Activated effector memory CD4-positive, alpha-beta T cell treated with Interleukin-2 at 50 U/mL for 16 hours (primary cell): Measurements from ENCODE around the gene RNU6-9.
"Not testable (repeated sequence)": the region's sequence is repeated elsewhere in the genome, so short reads cannot be mapped to it uniquely, and the experiment has no call there.

Experiments used
- DNase-seq: peaks from one replicate; pipeline ENCODE4 v3.0.0-alpha.2; 2020

Gene RNU6-9

DNA sequence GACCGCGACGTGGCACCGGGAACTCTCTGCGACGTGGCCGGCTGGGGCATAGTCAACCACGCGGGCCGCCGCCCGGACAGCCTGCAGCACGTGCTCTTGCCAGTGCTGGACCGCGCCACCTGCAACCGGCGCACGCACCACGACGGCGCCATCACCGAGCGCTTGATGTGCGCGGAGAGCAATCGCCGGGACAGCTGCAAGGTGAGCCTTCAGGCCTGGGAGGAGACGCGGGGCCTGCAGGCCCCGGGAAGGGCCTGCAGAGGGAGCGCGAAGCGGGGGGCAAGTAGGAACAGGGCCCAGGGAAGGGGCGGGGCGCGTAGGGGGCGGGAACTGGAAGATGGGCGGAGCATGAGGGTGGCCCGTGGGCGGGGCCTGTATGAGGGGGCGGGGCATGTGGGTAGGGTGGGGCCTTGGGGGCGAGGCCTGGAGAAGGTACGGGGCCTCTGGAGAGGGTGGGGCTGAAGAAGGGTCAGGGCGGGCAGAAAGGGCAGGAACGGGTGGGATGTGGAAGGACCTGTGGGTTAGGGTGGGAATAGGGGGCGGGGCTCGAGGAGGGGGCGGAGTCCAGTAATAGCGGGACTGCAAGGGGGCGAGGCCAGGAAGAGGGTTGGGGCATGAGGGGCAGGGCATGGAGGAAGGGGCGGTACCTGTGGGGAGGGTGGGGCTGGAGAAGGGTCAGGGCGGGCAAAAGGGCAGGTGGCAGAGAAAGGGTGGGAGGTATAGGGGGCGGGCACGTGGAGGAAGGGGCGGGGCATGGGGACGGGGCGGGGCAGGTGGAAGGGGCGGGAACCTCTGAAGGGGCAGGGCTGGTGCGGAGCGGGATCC lies 31.3 kb upstream of the RNU6-9 start:
- peak; percentile 47 for DNase-seq

DNA sequence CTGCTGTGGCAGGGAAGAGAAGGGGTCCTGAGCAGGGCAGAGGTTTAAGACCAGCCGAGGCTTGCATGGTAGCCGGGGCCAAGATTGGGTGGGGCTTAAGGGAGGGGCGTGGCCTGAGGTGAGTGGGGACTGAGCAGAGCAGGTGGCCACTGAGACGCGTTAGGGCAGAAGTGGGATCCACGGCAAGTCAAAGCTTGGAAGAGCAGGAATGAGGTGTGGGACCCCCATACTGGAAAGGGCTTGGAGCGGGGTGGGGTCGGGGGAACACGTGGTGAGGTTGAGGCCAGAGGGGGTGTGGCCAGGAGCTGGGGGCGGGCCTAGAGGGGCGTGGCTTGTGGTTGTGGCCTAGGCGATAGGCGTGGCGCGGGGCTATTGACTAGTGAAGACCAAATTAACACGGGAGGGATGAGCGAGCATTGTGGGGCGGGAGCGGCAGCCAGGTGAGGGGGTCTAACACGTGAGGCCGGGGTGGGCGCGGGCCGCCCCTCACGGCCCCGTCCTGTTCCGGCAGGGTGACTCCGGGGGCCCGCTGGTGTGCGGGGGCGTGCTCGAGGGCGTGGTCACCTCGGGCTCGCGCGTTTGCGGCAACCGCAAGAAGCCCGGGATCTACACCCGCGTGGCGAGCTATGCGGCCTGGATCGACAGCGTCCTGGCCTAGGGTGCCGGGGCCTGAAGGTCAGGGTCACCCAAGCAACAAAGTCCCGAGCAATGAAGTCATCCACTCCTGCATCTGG lies 30.5 kb upstream of the RNU6-9 start:
- DNase-seq = peak; percentile 73

DNA sequence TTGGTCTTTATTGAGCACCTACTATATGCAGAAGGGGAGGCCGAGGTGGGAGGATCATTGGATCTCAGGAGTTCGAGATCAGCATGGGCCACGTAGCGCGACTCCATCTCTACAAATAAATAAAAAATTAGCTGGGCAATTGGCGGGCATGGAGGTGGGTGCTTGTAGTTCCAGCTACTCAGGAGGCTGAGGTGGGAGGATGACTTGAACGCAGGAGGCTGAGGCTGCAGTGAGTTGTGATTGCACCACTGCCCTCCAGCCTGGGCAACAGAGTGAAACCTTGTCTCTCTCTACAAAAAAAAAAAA lies 30.0 kb upstream of the RNU6-9 start:
- no peak for DNase-seq

DNA sequence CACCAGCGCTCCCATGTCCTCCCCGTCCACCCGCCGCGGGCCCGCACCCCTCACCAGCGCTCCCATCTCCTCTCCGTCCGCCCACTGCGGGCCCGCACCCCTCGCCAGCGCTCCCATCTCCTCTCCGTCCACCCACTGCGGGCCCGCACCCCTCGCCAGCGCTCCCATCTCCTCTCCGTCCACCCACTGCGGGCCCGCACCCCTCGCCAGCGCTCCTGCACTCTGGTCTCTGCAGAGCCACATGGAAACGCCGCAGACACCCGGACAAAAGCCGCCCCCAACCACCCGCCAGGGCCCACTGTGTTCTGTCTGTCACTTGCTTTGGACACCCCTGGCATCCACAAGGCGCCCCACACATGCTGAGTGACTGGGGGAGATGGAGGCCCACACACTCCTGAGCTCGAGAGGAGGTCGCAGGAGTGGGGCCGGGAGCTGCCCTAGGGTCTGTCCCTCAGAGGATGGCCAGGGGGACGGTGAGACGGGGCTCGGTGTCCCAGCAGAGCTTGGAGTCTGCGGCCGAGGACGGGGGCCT lies 26.4 kb upstream of the RNU6-9 start:
- DNase-seq = no peak

GRCh38 chr19:867301-867793 lies 25.9 kb upstream of the RNU6-9 start:
- DNase-seq = no peak

DNA sequence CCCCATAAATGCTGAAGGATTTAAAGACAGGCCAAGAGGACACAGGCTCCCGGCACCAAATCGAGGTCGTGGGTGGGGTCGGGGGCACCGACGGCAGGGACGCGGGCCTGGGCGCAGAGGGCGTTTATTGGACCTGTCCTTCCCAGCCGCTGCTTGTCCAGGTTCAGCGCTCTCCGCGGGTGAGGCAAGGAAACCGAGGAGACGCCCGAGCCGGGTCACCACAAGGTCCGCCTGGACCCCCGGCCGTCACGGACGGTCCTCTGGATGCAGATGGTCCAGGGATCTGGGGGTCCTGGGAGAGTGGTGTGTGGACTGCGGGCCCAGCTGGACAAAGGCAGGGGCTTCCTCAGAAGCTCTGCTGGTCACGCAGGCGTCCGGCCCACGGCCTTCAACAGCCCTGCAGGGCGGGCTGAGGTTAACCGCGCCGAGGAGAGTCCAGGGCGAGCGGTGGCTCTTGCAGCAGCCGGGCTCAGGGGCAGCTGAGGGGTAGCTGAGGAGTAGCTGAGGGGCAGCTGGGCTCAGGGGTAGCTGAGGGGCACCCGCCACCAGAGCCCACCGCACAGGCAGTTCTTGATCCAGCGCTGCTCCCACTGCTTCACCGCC lies 25.3 kb upstream of the RNU6-9 start:
- DNase-seq = no peak

GRCh38 chr19:868458-869244 lies 24.6 kb upstream of the RNU6-9 start:
- DNase-seq = no peak

DNA sequence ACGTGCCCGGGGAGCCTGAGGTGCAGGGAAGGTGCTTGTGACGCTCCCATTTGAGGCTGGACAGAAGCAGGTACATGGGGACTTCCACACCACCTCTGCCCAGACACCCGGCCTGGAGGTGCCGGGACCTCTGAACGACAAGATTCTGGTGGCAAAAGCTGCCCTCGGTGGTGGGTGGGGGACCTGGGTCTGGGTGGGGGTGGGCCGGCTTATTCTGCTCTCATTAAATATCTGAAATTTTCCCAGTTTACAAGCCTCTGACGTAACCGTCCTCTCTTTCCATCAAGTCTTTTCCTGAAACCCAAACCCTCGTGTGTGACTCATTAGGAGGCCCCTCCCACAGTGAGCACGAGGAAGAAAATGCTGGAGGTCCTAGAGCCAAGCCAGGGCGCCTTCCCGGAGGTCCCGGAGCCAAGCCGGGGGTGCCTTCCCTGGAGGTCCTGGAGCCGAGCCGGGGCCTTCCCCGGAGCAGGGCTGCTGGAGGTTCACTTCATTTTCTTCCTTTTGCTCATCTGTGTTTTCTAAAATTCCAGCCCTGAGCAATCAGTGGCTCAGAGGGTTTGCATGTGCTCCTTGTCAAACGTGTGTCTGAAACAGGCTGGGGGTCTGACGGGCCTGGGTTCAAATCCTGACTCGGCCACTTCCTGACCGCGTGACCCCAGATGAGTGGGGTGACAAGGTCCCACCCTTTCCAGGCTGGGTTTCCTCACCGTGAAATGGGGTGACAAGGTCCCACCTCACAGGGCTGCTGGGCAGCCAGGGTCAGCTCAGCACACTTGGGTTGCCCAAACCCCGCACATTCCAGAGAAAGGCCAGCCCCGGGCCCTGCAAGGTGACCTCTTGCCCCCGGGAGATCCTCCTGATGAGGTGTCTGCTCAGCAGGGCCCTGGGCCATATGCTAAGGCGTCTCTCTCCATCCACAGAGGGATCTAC lies 23.8 kb upstream of the RNU6-9 start:
- DNase-seq = no peak

DNA sequence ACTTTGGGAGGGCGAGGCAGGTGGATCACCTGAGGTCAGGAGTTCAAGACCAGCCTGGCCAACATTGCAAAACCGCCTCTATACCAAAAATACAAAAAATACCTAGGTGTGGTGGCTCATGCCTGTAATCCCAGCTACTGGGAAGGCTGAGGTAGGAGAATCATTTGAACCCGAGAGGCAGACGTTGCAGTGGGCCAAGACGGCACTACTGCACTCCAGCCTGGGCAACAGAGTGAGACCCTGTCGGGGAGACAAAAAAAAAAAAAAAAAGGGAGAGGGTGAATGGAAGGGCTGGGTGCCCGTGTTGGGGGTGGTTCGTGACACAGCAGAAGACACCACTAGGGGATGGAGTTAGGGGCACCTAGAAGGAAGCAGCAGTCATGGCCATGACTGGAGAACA lies 23.0 kb upstream of the RNU6-9 start:
- DNase-seq = no peak

DNA sequence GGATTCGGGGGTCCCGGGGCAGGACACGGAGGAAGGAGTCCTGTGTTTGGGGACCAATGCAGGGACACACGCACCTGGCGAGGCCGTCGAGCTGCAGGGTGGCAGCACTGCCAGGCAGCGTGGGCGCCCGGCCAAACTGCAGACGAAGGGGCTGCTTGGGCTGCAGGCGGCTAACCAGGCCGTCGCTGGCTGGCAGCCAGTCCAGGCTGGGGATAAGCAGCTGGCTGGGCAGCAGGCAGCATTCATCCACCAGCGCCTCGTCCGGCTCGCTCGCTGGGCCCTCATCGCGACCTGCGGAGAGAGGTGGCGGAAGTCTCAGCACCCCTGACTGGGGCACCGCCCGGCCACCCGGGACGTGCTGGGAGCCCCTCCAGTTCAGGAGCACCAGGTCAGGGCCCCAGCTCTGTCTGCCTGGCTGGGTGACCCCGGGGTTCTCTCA lies 22.3 kb upstream of the RNU6-9 start:
- DNase-seq = no peak

DNA sequence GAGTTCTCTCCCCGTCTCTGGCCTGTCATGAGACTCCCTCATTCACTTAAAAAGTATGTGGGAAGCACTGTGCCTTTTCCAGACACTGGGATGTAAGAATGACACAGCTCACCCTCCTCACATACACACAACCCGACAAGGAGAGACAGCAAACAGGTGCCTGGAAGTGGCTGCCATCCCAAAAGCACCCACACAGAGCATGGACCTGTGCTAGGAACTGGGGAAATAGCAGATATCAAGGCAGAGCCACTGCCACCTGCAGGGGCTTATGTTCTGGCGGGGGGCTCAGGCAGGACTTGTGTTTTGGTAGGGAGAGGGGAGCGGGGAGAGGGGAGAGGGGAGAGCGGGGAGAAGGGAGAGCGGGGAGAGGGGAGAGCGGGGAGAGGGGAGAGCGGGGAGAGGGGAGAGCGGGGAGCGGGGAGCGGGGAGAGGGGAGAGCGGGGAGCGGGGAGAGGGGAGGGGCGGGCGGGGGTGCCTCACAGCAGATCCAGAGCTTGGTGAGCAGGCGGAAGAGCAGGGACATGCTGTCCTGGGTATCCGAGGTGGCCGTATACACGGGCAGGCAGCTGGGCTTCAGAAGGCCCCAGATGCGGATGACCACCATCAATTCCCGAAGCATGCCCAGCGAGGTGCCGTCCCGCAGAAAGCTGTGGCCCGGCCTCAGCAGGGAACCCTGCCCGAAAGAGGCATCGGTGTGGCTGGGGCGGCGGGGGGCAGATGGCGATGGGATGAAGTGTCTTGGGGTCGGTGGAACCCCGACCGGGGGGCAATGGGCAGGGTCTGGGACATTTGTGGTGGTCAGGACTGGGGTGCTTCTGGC lies 21.6 kb upstream of the RNU6-9 start:
- no peak for DNase-seq

DNA sequence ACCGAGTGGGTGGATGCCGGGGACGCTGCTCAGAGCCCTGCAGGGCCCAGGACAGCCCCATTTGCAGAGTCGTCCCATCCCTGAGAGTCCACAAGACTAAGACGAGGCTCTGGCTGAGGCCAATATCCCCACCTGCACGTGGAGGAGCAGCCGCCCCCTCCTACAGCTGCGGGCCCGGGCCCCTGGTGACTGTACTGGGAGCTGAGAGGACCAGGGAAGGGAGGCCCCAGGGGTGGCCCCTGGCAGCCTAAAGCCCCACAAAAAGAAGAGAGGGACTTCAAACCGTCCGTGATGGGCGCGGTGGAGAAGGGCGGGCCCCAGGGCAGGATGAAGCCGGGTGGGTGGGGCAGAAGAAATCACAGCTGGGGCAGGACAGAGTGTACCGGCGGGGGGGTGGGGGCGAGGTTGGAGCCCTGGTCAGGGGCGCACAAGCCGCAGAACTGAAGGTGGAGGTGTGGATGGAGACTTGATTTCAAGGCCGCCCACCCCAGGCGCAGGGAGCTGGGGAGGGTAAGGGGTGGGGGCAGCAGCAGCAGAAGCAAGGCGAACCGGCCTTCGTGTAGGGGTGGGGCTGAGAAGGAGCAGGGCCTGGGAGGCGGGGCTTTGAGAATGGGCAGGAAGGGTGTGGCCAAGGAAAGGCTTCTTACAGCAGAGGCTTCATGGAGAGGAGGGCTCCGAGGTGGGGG lies 20.9 kb upstream of the RNU6-9 start:
- DNase-seq = peak; percentile 84

DNA sequence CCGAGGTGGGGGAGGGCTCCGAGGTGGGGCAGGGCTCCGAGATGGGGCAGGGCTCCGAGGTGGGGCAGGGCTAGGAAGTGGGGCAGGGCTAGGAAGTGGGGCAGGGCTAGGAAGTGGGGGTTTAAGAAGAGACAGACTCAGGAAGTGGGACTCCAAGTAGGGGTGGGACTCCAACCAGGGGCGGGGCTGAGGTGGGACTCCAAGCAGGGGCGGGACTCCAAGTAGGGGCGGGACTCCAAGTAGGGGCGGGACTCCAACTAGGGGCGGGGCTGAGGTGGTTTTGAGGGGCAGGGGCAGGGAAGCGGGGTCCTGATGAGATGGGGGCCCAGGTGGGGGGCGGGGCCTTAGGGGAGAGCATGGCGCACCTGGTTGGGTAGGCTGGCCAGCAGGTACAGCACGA lies 20.2 kb upstream of the RNU6-9 start:
- DNase-seq = peak; percentile 80

- DNase-seq = no peak
Observed at GRCh38 chr19:873561-874041, 19.7 kb upstream of the RNU6-9 start.

DNA sequence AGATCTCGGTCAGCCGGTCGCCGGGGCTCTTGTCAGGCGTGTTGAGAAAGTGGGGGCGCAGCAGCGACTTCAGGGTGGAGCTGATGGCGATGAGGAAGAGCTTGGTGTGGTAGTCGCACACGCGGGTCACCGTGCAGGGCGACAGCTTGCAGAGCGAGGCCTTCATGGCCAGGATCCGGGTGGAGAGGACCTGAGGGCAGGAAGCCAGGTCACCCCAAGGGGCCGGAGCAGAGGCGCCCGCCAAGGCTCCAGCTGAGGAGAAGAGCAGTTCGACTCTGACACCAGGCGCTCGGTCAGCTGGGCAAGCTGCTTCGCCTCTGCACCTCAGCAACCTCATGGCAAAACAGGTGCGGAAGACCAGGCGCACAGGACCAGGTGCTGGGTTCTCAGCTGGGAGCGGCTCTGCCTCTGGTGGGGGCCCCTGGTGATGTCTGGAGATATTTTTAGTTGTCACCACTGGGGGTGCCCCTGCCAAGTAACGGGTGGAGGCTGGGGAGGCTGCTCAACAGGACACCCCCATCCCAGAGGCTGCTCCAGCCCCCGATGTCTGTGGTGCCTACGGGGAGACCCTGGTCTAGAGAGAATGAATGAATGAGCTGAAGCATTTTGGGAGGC lies 17.9 kb upstream of the RNU6-9 start:
- DNase-seq = no peak

DNA sequence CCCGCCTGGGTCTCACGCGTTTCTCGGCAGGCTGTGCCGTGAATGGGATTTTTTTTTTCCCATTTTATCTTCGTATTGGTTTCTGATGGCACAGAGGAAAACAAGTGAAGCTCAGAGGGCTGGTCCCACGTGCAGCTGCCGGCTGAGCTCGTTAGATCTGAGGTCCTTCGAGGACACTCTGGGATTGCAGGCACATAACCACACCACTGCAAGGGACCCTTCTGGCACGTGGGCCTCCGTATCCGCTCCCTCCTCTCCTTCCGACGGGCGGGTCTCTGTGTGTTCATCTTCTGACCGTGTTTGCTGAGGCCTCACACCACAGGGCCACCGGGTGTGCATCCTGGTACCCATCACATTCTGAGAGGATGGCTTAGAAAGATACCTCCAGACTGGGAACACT lies 17.2 kb upstream of the RNU6-9 start:
- no peak for DNase-seq

DNA sequence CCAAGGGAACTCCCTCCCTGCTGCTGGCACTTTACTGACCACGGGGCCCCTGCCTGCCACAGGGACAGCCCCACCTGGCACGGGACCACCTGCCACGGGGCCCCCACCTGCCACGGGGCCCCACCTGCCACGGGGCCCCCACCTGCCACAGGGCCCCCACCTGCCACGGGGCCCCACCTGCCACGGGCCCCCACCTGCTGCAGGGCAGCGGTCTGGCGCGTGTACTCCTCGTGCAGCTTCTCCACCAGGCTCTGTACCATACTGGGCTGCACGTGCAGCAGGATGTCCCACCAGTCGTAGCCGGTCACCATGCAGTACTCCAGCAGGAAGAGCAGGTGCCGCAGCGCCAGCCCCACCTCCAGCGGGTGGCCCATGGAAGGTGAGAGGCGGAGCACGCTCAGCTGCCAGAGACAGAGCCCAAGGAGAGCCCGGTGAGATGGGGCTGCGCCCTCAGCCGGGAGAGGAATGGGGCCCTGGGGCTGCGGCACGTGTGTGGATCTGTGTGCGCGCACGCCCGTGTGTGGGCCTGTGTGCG lies 16.4 kb upstream of the RNU6-9 start:
- DNase-seq = no peak

DNA sequence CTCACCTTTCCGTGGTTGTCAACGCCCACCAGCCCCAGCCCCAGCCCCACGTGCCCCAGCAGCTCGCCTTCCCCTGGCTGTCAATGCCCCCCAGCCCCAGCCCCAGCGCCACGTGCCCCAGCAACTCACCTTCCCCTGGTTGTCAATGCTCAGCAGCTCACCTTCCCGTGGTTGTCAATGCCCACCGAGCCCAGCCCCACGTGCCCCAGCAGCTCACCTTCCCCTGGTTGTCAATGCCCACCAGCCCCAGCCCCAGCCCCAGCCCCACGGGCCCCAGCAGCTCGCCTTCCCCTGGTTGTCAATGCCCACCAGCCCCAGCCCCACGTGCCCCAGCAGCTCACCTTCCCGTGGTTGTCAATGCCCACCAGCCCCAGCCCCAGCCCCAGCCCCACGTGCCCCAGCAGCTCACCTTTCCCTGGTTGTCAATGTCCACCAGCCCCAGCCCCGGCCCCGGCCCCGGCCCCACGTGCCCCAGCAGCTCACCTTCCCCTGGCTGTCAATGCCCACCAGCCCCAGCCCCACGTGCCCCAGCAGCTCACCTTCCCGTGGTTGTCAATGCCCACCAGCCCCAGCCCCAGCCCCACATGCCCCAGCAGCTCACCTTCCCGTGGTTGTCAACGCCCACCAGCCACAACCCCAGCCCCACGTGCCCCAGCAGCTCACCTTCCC lies 15.2 kb upstream of the RNU6-9 start:
- DNase-seq = not testable (repeated sequence)
